ENCODE results near the gene HFE.
"Not testable (repeated sequence)": the region's sequence is repeated elsewhere in the genome, so short reads cannot be mapped to it uniquely, and the experiment has no call there.

HFE gene

DNA sequence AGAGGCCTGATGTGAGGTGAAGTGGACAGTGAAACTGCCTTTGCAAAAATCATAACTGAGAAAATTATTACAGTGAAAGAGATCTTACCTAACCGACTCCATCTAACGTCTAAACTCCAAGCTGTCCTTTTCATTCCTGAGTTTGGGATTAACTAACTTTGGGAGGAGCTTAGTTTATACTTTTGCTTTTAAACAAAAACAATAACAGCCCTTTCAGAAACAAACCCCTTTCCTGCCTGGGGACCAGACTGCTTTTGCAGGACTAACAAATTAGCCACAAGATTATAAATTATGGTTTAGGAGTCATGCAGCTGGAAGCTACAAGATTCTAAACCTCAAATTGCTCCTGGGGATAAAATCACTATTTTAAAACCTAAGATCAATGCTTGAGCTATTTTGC is 38.6 kb upstream of the HFE start:
- no peaks in the 10 kb centered on the region for H3K9me3 ChIP-seq (ENCODE audit: control insufficient read depth, insufficient read depth, low read depth, low read length)
- TF ChIP-seq, protein P1, sequence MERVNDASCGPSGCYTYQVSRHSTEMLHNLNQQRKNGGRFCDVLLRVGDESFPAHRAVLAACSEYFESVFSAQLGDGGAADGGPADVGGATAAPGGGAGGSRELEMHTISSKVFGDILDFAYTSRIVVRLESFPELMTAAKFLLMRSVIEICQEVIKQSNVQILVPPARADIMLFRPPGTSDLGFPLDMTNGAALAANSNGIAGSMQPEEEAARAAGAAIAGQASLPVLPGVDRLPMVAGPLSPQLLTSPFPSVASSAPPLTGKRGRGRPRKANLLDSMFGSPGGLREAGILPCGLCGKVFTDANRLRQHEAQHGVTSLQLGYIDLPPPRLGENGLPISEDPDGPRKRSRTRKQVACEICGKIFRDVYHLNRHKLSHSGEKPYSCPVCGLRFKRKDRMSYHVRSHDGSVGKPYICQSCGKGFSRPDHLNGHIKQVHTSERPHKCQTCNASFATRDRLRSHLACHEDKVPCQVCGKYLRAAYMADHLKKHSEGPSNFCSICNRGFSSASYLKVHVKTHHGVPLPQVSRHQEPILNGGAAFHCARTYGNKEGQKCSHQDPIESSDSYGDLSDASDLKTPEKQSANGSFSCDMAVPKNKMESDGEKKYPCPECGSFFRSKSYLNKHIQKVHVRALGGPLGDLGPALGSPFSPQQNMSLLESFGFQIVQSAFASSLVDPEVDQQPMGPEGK (tag by site-specific recombination; IDR thresholded peaks at IDR 0.05): no peak
- no peak overlapping the region for H3K4me3 ChIP-seq (ENCODE audit: low read depth, low read length)
- H3K4me1 ChIP-seq (ENCODE audit: control insufficient read depth, insufficient read depth, low read length): no peaks in the 10 kb centered on the region
- ChIA-PET CTCF (interaction anchor here (0.6 to 6.1 kb wide), 3 partner anchors 12 to 23 kb away, joined by 3 to 34 read pairs (median 9); no protein-coding TSS in a partner anchor), POLR2A (interaction anchor here (1.3 to 3.2 kb wide), 2 partner anchors 17 to 75 kb away, joined by 3 to 25 read pairs; a partner anchor contains a TSS)
- no peaks in the 10 kb centered on the region for H3K36me3 ChIP-seq (ENCODE audit: control insufficient read depth in 2 of 2, insufficient read depth in 1 of 2, low read length in 2 of 2)
- H3K27ac ChIP-seq (ENCODE audit: extremely low read depth, low read depth, low read length): no peak overlapping the region

DNA sequence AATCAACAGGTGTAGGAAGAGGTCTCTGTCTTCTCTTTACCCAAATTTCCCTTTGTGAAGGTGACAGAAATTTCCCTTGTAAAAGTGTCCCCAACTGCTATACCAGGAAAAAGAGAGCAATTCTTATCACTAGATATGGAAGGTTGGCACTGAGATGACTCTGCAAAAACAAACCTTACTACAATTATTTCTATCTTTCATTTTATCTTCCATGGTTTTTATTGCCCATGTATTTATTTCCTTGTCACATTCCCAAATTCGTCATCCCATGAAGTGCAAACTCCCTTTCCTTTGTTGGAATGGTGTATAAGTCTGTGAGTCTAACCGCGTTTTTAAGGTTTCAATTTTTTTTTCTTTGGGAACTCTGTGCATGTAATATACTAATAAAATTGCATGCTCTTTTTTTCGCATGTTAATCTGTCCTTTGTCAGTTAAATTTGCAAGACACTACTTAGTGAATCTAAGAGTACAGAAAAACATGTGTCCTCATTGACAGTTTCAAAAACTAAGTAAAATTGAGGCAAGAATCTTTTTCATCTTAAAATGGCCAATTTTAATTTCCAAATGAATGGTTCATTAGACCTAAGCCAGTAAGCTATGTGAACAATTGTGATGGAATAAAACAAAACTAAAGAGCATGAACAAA is 35.4 kb upstream of the HFE start:
- Histone ChIP-seq H3K27ac (ENCODE audit: extremely low read depth, low read depth, low read length) (no peak overlapping the region), H3K9me3 (ENCODE audit: control insufficient read depth, insufficient read depth, low read depth, low read length) (no peaks in the 10 kb centered on the region), H3K36me3 (ENCODE audit: control insufficient read depth in 2 of 2, insufficient read depth in 1 of 2, low read length in 2 of 2) (no peaks in the 10 kb centered on the region), H3K4me3 (ENCODE audit: low read depth, low read length) (no peak overlapping the region), H3K4me1 (ENCODE audit: control insufficient read depth, insufficient read depth, low read length) (no peaks in the 10 kb centered on the region)
- POLR2A ChIA-PET: interaction anchor here (2.1 to 3.1 kb wide), 3 partner anchors 20 to 31 kb away, joined by 6 to 28 read pairs (median 7); a partner anchor contains a TSS
- TF ChIP-seq SCRT2 (tag by site-specific recombination; IDR thresholded peaks at IDR 0.05): peak; percentile 71
- TF ChIP-seq PRDM1 (tag by site-specific recombination; IDR thresholded peaks at IDR 0.05): peak; percentile 47
- TF ChIP-seq GLIS1 (tag by site-specific recombination; IDR thresholded peaks at IDR 0.05): no peak
- CTCF ChIA-PET: interaction anchor here (1.1 to 6.1 kb wide), 3 partner anchors 11 to 26 kb away, joined by 4 to 34 read pairs (median 5); no protein-coding TSS in a partner anchor

GRCh38 chr6:26052762-26053250 is 34.4 kb upstream of the HFE start:
- ChIA-PET POLR2A (interaction anchor here (2.1 to 3.1 kb wide), 3 partner anchors 21 to 32 kb away, joined by 6 to 28 read pairs (median 7); a partner anchor contains a TSS), CTCF (interaction anchor here (0.6 to 6.1 kb wide), 4 partner anchors 10 to 136 kb away, joined by 3 to 34 read pairs (median 4); a partner anchor contains a TSS)
- not testable (repeated sequence) for H3K36me3 ChIP-seq (ENCODE audit: control insufficient read depth in 2 of 2, insufficient read depth in 1 of 2, low read length in 2 of 2); H3K4me1 ChIP-seq (ENCODE audit: control insufficient read depth, insufficient read depth, low read length); H3K4me3 ChIP-seq (ENCODE audit: low read depth, low read length); H3K27ac ChIP-seq (ENCODE audit: extremely low read depth, low read depth, low read length); H3K9me3 ChIP-seq (ENCODE audit: control insufficient read depth, insufficient read depth, low read depth, low read length)

GRCh38 chr6:26053992-26054780 is 33.0 kb upstream of the HFE start:
- H3K27ac ChIP-seq (ENCODE audit: extremely low read depth, low read depth, low read length): peak overlapping the region; percentile 71
- no peaks in the 10 kb centered on the region for H3K9me3 ChIP-seq (ENCODE audit: control insufficient read depth, insufficient read depth, low read depth, low read length)
- CTCF ChIA-PET: interaction anchor here (0.8 to 6.1 kb wide), 3 partner anchors 9 to 28 kb away, joined by 3 to 34 read pairs (median 3); no protein-coding TSS in a partner anchor
- no peaks in the 10 kb centered on the region for H3K36me3 ChIP-seq (ENCODE audit: control insufficient read depth in 2 of 2, insufficient read depth in 1 of 2, low read length in 2 of 2)
- POLR2A ChIA-PET: interaction anchor here (2.1 to 3.1 kb wide), 3 partner anchors 22 to 34 kb away, joined by 6 to 28 read pairs (median 7); a partner anchor contains a TSS
- peak overlapping the region; percentile 85 for H3K4me3 ChIP-seq (ENCODE audit: low read depth, low read length)
- TF ChIP-seq PRDM1 (tag by site-specific recombination; IDR thresholded peaks at IDR 0.05): peak; percentile 84
- peak; percentile 89 for TF ChIP-seq PRDM10 (tag by site-specific recombination; IDR thresholded peaks at IDR 0.05)
- TF ChIP-seq ZXDB (tag by site-specific recombination; IDR thresholded peaks at IDR 0.05): no peak
- TF ChIP-seq ZNF664 (tag by site-specific recombination; IDR thresholded peaks at IDR 0.05): peak; percentile 14; the same call in 1 of the 2 replicates
- TF ChIP-seq IKZF3 (tag by site-specific recombination; IDR thresholded peaks at IDR 0.05): 0 out of 2 replicates have a peak, but pooled peaks have one; percentile 47
- TF ChIP-seq ZNF366 (tag by site-specific recombination; conservative IDR thresholded peaks at IDR 0.05): peak; percentile 11; the same call in 1 of the 2 replicates
- peaks cover 5% of the 10 kb centered on the region; the same call in 1 of the 2 replicates for H3K4me1 ChIP-seq (ENCODE audit: control insufficient read depth, insufficient read depth, low read length)
